HT1080 (cell line): ENCODE measurements around the gene HMGN4. TPM values are rescaled to one million over a fixed set of nuclear protein-coding genes. Genes with fewer than 3 reads are reported as not detected.
A peak's percentile ranks its signal among the peaks of the same experiment; 100 is the strongest.
"Not testable (repeated sequence)": the region's sequence is repeated elsewhere in the genome, so short reads cannot be mapped to it uniquely, and the experiment has no call there.

ENCODE experiments used
- DNase-seq: peaks from one replicate; pipeline ENCODE4 v3.0.0-alpha.2; 2015; ENCODE audit warnings: low read depth
- total RNA-seq: library from RNA; depleted of rRNA; stranded (reverse); fragments of >200 nt; shearing (Covaris generic); gene quantifications from 2 replicates; pipeline ENCODE4 v1.2.3, GENCODE V29; 2014

The HMGN4 gene
- total RNA-seq, 1 experiment from 2014 or later = 75.1 TPM

GRCh38 chr6:26521600-26522391 is 16.4 kb upstream of the HMGN4 start:
- no peak for DNase-seq

DNA sequence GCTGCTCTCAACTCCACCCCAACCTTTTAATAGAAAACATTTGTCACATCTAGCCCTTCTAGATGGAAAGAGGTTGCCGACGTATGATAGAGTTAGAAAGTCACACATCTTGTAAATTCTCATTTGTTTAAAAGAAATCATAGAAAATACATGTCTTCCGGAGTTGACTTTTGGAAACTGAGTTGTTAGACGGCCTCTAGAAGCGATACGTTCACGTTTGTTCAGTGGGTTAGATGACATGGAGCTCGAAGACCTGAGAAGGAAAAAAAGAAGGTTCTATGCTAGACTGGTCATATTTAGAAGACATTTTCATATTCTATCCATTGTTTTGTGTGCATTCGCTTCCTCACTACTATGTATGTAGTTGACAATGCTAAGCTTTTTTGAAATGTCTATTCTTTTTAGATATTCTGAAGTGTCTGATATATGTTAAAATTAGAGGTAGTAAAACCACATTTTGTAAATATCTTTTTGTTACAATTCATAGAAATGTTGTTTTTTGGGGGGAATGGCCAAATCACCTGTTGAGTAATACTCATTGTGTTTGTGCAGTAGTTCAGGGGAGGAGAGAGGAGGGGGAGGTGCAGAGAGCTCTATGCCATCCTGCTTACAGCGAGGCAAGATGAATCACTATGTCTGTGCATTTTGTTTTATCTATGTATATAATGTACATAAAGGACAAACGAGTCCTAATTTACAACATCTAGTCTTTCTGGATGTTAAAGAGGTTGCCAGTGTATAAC is 15.5 kb upstream of the HMGN4 start:
- DNase-seq = not testable (repeated sequence)

DNA sequence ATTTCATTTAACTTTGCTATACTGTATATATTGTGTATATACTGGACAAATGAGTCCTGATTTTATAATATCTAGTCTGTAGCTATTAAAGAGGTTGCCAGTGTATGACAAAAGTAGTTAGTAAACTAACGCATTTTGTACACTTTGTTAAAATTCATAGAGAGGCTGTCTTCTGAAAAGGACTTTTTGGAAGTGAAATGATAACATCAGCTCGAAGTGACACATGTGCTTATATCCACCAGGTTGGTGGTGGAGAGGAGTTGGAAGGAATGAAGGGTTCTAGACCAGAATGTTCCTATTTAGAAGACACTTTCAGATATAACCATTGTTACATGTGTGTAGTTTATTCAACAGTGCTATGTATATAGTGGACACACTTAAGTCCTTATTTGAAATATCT is 13.9 kb upstream of the HMGN4 start:
- DNase-seq = not testable (repeated sequence)

GRCh38 chr6:26524722-26525370 is 13.3 kb upstream of the HMGN4 start:
- no peak for DNase-seq

- DNase-seq = no peak
Observed at GRCh38 chr6:26525838-26526237, 12.3 kb upstream of the HMGN4 start.

GRCh38 chr6:26526928-26527327 is 11.2 kb upstream of the HMGN4 start:
- DNase-seq = no peak

DNA sequence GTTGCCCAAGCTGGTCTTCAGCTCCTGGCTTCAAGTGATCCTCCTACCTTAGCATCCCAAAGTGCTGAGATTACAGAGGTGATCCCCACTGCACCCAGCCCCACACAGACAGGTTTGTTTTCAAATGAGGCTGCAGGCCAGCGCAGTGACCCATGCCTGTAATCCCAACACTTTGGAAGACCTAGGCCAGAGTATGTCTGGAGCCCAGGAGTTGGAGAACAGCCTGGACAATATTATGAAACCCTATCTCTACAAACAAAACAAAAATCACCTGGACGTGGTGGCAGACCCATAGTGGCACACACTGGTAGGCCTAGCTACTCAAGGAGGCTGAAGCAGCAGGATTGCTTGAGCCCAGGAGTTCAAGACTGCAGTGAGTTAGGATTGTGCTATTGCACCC is 8.0 kb upstream of the HMGN4 start:
- no peak for DNase-seq

- DNase-seq = no peak
Observed at GRCh38 chr6:26531897-26532296, 6.3 kb upstream of the HMGN4 start.

- peak; percentile 94 for DNase-seq
Observed at GRCh38 chr6:26532699-26533531, 5.3 kb upstream of the HMGN4 start.

DNA sequence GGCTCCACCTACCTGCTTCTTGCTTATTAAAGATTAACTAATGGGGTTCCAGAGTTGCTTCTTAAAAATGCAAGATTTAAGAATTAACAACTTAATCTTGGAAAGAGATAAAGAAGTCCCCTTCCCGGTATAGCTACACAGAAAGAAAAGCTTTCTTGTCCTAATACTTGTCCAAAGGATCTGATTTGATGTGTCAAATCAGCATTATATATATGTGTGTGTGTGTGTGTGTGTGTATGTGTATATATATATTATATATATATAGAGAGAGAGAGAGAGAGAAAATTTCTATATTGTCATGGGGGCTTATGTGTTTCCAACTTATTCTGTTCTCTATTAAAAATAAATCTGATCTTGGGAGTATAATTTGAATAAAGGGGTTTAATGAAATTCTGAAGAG is 4.6 kb upstream of the HMGN4 start:
- DNase-seq = no peak

DNA sequence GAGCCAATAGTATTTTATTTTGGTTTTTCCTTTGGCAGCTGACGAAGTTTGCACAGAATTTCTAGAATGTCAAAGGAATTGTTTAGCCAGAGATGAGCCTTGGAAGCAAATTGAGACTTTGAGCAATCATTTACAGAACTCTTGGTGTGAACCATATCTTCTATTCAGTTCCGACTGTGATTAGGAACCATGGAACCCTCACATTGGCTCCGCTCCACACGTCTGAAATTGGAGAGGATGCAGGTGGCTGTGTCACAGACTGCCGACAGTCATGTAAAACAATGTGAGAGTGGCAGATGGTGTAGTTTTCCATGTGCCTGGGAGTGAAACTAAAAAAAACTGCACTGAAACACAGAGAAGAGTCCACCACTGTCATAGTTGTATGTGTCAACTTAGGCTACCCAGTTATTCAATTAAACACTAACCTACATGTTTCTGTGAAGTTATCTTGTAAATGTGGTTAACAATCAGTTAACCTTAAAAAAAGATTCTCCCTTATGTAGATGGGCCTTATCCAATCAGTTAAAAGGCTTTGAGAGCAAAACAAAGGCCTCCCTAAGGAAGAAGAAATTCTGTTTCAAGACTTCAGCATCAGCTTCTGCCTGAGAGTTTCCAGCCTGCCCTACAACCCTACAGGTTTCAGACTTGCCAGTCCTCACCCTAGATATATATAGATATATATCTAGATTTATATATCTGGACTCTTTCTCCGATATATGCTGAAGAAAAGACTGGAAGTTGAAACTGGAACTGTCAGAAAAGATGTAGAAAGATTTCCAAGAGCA is 3.3 kb upstream of the HMGN4 start:
- DNase-seq = no peak

DNA sequence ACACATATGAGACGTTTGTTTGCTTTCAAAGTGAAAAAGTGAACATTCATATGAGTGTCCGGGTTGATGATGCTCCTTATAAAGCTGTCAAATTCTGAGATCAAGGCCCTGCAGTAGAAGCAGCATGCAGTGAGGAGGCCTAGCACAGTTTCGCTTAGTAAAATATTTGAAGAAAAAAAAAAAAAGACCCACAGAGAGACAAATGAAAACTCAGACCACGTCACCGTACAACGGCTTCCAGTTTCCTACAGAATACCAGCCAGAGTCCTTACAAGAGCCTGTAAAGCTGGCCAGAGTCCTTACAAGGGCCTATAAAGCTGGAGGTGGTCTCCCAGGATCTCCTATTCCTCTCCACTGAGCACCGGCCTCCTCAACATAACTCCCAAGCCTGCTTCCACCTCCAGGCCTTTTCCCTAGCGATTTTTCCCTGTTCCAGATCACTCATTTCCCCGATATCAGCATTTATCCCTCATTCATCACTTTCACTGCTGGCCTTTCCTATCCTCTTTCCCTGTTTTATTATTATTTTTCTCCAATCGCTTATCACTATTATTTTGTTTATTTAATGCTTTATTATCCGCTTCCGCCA is 1.5 kb upstream of the HMGN4 start:
- DNase-seq = peak; percentile 85

DNA sequence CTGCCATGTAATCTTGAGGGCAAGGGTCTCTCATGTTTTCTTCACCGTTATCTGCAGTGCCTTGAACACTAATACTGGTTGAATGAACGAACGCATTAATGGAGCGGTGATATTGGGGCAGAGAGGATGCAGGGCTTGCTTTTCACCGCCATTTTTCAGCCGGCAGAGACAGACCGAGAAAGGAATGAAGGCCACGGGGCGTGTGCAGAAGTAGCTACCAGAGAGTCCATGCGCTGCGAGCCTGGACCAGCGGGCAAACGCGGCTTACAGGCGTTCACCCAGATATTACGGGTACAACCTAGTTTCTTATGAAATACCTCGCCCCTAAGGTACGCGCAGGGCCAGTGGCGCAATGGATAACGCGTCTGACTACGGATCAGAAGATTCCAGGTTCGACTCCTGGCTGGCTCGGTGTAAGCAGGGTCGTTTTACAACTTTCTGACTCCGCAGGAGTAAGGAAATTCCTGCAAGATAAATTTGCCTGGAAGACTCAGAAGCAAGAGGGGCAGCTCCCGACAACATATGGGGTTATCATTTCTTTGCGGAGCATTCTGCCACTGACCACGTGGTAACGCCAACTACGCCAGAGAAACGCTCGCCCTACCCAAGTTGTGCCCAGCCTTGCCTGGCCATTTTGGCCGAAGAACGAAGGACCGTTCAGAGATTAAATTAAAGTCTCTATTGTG is 863 bp upstream of the HMGN4 start:
- DNase-seq = peak; percentile 98

- no peak for DNase-seq
Observed at GRCh38 chr6:26538572-26538902, 371 bp downstream of the HMGN4 start.

GRCh38 chr6:26539071-26539615 is 977 bp downstream of the HMGN4 start:
- no peak for DNase-seq

DNA sequence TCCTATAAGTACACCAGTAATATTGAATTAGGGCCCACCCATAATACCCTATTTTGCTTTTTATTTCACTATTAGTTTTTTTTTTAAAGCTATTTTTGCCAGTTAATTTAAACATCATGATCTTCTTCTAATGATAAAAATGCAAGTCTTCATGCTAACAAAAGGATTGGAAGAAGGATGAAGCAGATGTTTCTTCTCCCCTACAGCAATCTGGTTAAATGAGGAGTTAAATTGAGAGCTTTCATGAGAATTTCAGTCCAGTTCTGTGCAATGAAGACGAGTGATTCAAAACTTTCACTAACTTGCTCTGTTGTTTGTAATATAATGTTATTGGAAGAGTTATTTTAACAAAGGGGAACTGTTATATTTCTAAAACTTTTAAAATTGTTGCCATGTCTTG is 3.4 kb downstream of the HMGN4 start:
- DNase-seq = no peak

DNA sequence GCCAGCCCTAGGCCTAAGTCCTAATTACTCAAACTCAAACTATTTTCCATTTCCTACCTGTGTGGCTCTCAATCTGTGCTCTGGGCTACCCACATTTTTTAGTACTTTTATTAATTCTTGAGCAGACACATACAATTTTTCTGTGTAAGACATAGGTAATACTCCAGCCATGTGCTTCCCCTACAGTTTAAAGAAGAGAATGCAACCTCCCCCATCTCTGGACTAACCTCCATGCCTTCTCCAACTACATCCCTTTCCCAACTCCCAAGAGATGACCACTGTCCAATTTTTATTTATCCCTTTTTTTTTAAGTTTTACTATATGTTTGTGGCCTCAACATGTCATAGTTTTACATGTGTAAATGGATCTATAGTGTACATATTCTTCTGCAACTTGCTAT is 5.8 kb downstream of the HMGN4 start:
- DNase-seq = peak; percentile 45

GRCh38 chr6:26544473-26544872 is 6.3 kb downstream of the HMGN4 start:
- DNase-seq = no peak

DNA sequence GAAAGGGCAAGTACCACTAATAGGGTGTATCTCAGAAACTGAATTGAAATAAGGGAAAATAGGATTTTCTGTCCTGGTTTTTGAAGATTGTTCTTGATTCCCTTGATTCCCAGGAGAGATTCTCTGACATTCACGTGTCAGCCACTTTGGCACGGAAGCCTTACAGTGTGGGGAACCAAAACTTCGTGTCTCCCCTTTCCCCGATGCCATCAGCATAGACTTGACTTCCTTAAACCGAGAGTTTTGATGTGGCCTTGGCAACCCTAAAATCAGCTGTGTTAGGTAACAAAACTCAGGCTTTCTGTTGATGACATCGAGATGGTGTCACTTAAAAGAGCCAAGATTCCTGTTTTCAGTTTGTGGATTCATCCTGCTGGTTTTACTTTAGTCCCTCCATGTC is 7.5 kb downstream of the HMGN4 start:
- no peak for DNase-seq
